MM.1S (cell line): ENCODE results near the gene ZYX.

ENCODE experiments used
- CTCF ChIP-seq: fragments of 300-600 bp; sonication (generic); IDR thresholded peaks from 2 replicates; pipeline ENCODE4 v1.5.1; 2016; ENCODE audit warnings: antibody characterized with exemption, low read length, mixed read lengths
- EZH2phosphoT487 ChIP-seq: fragments of 300-600 bp; sonication (generic); IDR thresholded peaks from 2 replicates; pipeline ENCODE4 v1.6.1; 2018; ENCODE audit warnings: antibody characterized with exemption, low read length

- TF ChIP-seq CTCF (no peak), EZH2phosphoT487 (no peak)
Measured at GRCh38 chr7:143399151-143399550, 18.0 kb downstream of the ZYX start.
